WTC11 (cell line): ENCODE measurements around the gene SYNPO2. TPM values are rescaled to one million over a fixed set of nuclear protein-coding genes. Genes with fewer than 3 reads are reported as not detected.
A peak's percentile ranks its signal among the peaks of the same experiment; 100 is the strongest.

Source experiments
- ATAC-seq: fragments of 200-7000 bp; cut with Tn5 transposase; 2 replicates; pipeline ENCODE4 v1.10.0; 2021; ENCODE audit warnings: mild to moderate bottlenecking, moderate library complexity
- CTCF ChIA-PET: fragments of 300-600 bp; sonication (Branson Sonifier 250); formaldehyde crosslinking; loops from one replicate; lab custom pipeline; 2021; ENCODE audit warnings: antibody characterized with exemption; lab: Charles Lee
- POLR2A ChIA-PET: fragments of 350-600 bp; sonication (Branson Sonifier 250); formaldehyde crosslinking; loops from one replicate; lab custom pipeline; 2021; ENCODE audit warnings: antibody characterized with exemption; lab: Charles Lee
- DNase-seq: peaks from one replicate; pipeline ENCODE4 v3.0.0; 2021; ENCODE audit warnings: low spot score
- H3K27ac Mint-ChIP-seq: 2 replicates; pipeline ENCODE4 v1.8.0; 2021; ENCODE audit warnings: mixed read lengths
- H3K27me3 Mint-ChIP-seq: 2 replicates; pipeline ENCODE4 v1.8.0; 2021; ENCODE audit warnings: low read depth, mild to moderate bottlenecking, moderate library complexity, mixed read lengths
- H3K36me3 Mint-ChIP-seq: 2 replicates; pipeline ENCODE4 v1.8.0; 2021; ENCODE audit warnings: mixed read lengths
- H3K4me1 Mint-ChIP-seq: 2 replicates; pipeline ENCODE4 v1.8.0; 2022; ENCODE audit warnings: mixed read lengths
- H3K4me3 Mint-ChIP-seq: 2 replicates; pipeline ENCODE4 v1.8.0; 2021; ENCODE audit warnings: mild to moderate bottlenecking, moderate library complexity, mixed read lengths
- H3K9me3 Mint-ChIP-seq: 2 replicates; pipeline ENCODE4 v1.8.0; 2021; ENCODE audit warnings: mixed read lengths
- ATF3 ChIP-seq: sonication (generic); formaldehyde crosslinking; conservative IDR thresholded peaks from 2 replicates; pipeline ENCODE4 v1.8.1; 2022; ENCODE audit warnings: mild to moderate bottlenecking, missing genetic modification reagents
- EMX1 ChIP-seq: fragments of 250-450 bp; sonication (Bioruptor Pico); IDR thresholded peaks from 2 replicates; pipeline ENCODE4 v1.8.0; 2021; ENCODE audit warnings: mild to moderate bottlenecking
- ESRRA ChIP-seq: sonication (generic); formaldehyde crosslinking; IDR thresholded peaks from 2 replicates; pipeline ENCODE4 v1.8.1; 2022; ENCODE audit warnings: mild to moderate bottlenecking, missing genetic modification reagents, borderline replicate concordance
- ETV6 ChIP-seq: sonication (generic); formaldehyde crosslinking; IDR thresholded peaks from 2 replicates; pipeline ENCODE4 v1.8.1; 2022; ENCODE audit warnings: mild to moderate bottlenecking, missing genetic modification reagents
- FOXP1 ChIP-seq: sonication (generic); formaldehyde crosslinking; IDR thresholded peaks from 2 replicates; pipeline ENCODE4 v1.8.0; 2022; ENCODE audit warnings: missing genetic modification reagents, mild to moderate bottlenecking, moderate library complexity, borderline replicate concordance
- HMGXB4 ChIP-seq: sonication (generic); formaldehyde crosslinking; IDR thresholded peaks from 2 replicates; pipeline ENCODE4 v1.8.1; 2023; ENCODE audit warnings: mild to moderate bottlenecking, moderate library complexity, missing genetic modification reagents
- IRF1 ChIP-seq: sonication (generic); formaldehyde crosslinking; IDR thresholded peaks from 2 replicates; pipeline ENCODE4 v1.8.0; 2023; ENCODE audit warnings: missing genetic modification reagents
- IRF2 ChIP-seq: sonication (generic); formaldehyde crosslinking; IDR thresholded peaks from 2 replicates; pipeline ENCODE4 v1.8.0; 2022; ENCODE audit warnings: low read depth, missing genetic modification reagents, borderline replicate concordance
- MXD4 ChIP-seq: fragments of 250-450 bp; sonication (Bioruptor Pico); IDR thresholded peaks from 2 replicates; pipeline ENCODE4 v1.8.0; 2021; ENCODE audit warnings: mild to moderate bottlenecking, moderate library complexity, borderline replicate concordance
- MYBL2 ChIP-seq: sonication (generic); formaldehyde crosslinking; IDR thresholded peaks from 2 replicates; pipeline ENCODE4 v1.8.1; 2023; ENCODE audit warnings: mild to moderate bottlenecking, moderate library complexity, missing genetic modification reagents
- NFATC4 ChIP-seq: fragments of 250-450 bp; sonication (Bioruptor Pico); IDR thresholded peaks from 2 replicates; pipeline ENCODE4 v1.9.0; 2021; ENCODE audit warnings: mild to moderate bottlenecking
- PRDM15 ChIP-seq: sonication (generic); formaldehyde crosslinking; IDR thresholded peaks from 2 replicates; pipeline ENCODE4 v1.8.0; 2022; ENCODE audit warnings: missing genetic modification reagents
- SOX15 ChIP-seq: fragments of 250-450 bp; sonication (Bioruptor Pico); IDR thresholded peaks from 2 replicates; pipeline ENCODE4 v1.9.0; 2021; ENCODE audit warnings: mild to moderate bottlenecking
- TCF7 ChIP-seq: sonication (generic); formaldehyde crosslinking; IDR thresholded peaks from 2 replicates; pipeline ENCODE4 v1.8.0; 2022; ENCODE audit warnings: mild to moderate bottlenecking, low read depth, missing genetic modification reagents, moderate library complexity
- ZMAT4 ChIP-seq: fragments of 250-450 bp; sonication (Bioruptor Pico); IDR thresholded peaks from 2 replicates; pipeline ENCODE4 v1.9.0; 2021; ENCODE audit warnings: mild to moderate bottlenecking
- ZNF138 ChIP-seq: sonication (generic); formaldehyde crosslinking; conservative IDR thresholded peaks from 2 replicates; pipeline ENCODE4 v1.8.1; 2022; ENCODE audit warnings: mild to moderate bottlenecking, moderate library complexity, missing genetic modification reagents
- ZNF423 ChIP-seq: fragments of 250-450 bp; sonication (Bioruptor Pico); IDR thresholded peaks from 2 replicates; pipeline ENCODE4 v2.1.2; 2022; ENCODE audit warnings: mild to moderate bottlenecking, moderate library complexity
- ZNF671 ChIP-seq: fragments of 250-450 bp; sonication (Bioruptor Pico); IDR thresholded peaks from 2 replicates; pipeline ENCODE4 v1.8.0; 2021; ENCODE audit warnings: mild to moderate bottlenecking
- total RNA-seq: library from RNA; stranded (reverse); gene quantifications from 3 replicates; pipeline ENCODE4 v1.2.3, GENCODE V29; 2021
- TF ChIP-seq, protein P1 (sequence below): sonication (generic); formaldehyde crosslinking; IDR thresholded peaks from 2 replicates; pipeline ENCODE4 v1.8.0; 2023; ENCODE audit warnings: mild to moderate bottlenecking, missing genetic modification reagents
- TF ChIP-seq, protein P2 (sequence below): sonication (generic); formaldehyde crosslinking; IDR thresholded peaks from 2 replicates; pipeline ENCODE4 v1.8.0; 2022; ENCODE audit warnings: mild to moderate bottlenecking, missing genetic modification reagents
- TF ChIP-seq, protein P3 (sequence below): sonication (generic); formaldehyde crosslinking; IDR thresholded peaks from 2 replicates; pipeline ENCODE4 v1.8.1; 2023; ENCODE audit warnings: mild to moderate bottlenecking, missing genetic modification reagents

SYNPO2 gene
- total RNA-seq, 1 experiment from 2014 or later = 1.9 TPM

DNA sequence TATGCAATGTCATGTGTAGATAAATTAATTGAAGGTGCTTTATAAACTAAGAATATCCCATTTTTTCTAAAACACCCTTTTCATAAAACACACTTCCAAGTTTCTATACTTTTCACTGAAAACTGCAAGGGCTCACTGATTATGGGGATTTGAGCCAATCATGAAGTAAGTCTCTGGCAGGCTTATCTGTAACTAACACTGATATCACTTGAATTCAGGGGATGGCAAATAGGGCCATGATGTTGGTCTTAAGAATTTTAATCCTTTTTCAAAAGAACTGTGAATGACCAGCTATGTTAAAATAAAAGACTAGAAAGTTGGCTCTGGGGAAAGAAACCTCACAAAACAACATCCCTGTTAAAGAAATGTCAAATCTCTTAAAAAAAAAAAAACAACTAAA is 39.8 kb upstream of the SYNPO2 start:
- peaks cover 58% of the 10 kb centered on the region for H3K4me1 Mint-ChIP-seq
- ChIA-PET CTCF (interaction anchor here (1.5 to 3.0 kb wide), 3 partner anchors 16 to 425 kb away, joined by 3 to 12 read pairs (median 3); no protein-coding TSS in a partner anchor), POLR2A (interaction anchor here (0.6 kb wide), 1 partner anchor 37 kb away, joined by 3 read pairs; no protein-coding TSS in a partner anchor)
- H3K9me3 Mint-ChIP-seq = no peaks in the 10 kb centered on the region
- TF ChIP-seq ATF3 (CRISPR knock-in tag) (no peak), NFATC4 (CRISPR knock-in tag) (no peak)
- ATAC-seq (no peak), DNase-seq (no peak)
- no peak overlapping the region; the same call in 1 of the 2 replicates for H3K27ac Mint-ChIP-seq
- no peaks in the 10 kb centered on the region for H3K27me3 Mint-ChIP-seq
- H3K36me3 Mint-ChIP-seq = no peaks in the 10 kb centered on the region
- no peak overlapping the region for H3K4me3 Mint-ChIP-seq

- Mint-ChIP-seq H3K27me3 (no peaks in the 10 kb centered on the region), H3K36me3 (no peaks in the 10 kb centered on the region), H3K9me3 (no peaks in the 10 kb centered on the region), H3K27ac (peak overlapping the region; percentile 98), H3K4me3 (peak overlapping the region; percentile 86), H3K4me1 (peaks cover 60% of the 10 kb centered on the region)
- CTCF ChIA-PET = interaction anchor here (0.6 to 3.0 kb wide), 7 partner anchors 14 to 426 kb away, joined by 3 to 12 read pairs (median 3); partner anchors contain the start of gene SEC24D
- POLR2A ChIA-PET = interaction anchor here (1.5 kb wide), 1 partner anchor 15 kb away, joined by 7 read pairs; no protein-coding TSS in a partner anchor
- ATAC-seq = peak; percentile 92
- DNase-seq = no peak
- TF ChIP-seq ETV6 (CRISPR knock-in tag) = peak; percentile 52; the same call in 1 of the 2 replicates
- no peak for TF ChIP-seq IRF2 (CRISPR knock-in tag)
- no peak for TF ChIP-seq ESRRA
- TF ChIP-seq PRDM15 = no peak
- no peak for TF ChIP-seq MXD4 (CRISPR knock-in tag)
- TF ChIP-seq ZMAT4 (CRISPR knock-in tag) = no peak
- no peak for TF ChIP-seq IRF1 (CRISPR knock-in tag)
- TF ChIP-seq, protein P1, sequence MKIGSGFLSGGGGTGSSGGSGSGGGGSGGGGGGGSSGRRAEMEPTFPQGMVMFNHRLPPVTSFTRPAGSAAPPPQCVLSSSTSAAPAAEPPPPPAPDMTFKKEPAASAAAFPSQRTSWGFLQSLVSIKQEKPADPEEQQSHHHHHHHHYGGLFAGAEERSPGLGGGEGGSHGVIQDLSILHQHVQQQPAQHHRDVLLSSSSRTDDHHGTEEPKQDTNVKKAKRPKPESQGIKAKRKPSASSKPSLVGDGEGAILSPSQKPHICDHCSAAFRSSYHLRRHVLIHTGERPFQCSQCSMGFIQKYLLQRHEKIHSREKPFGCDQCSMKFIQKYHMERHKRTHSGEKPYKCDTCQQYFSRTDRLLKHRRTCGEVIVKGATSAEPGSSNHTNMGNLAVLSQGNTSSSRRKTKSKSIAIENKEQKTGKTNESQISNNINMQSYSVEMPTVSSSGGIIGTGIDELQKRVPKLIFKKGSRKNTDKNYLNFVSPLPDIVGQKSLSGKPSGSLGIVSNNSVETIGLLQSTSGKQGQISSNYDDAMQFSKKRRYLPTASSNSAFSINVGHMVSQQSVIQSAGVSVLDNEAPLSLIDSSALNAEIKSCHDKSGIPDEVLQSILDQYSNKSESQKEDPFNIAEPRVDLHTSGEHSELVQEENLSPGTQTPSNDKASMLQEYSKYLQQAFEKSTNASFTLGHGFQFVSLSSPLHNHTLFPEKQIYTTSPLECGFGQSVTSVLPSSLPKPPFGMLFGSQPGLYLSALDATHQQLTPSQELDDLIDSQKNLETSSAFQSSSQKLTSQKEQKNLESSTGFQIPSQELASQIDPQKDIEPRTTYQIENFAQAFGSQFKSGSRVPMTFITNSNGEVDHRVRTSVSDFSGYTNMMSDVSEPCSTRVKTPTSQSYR (CRISPR knock-in tag) = 0 out of 2 replicates have a peak, but pooled peaks have one; percentile 21
- TF ChIP-seq ZNF423 = 0 out of 2 replicates have a peak, but pooled peaks have one; percentile 40
- no peak for TF ChIP-seq TCF7 (CRISPR knock-in tag)
- TF ChIP-seq HMGXB4 = no peak
- TF ChIP-seq MYBL2 = no peak
- no peak for TF ChIP-seq SOX15
- TF ChIP-seq ZNF671 (CRISPR knock-in tag) = no peak
- no peak for TF ChIP-seq ZNF138
- TF ChIP-seq EMX1 = no peak
- TF ChIP-seq, protein P2, sequence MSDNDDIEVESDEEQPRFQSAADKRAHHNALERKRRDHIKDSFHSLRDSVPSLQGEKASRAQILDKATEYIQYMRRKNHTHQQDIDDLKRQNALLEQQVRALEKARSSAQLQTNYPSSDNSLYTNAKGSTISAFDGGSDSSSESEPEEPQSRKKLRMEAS = no peak
- no peak for TF ChIP-seq FOXP1 (CRISPR knock-in tag)
- TF ChIP-seq, protein P3, sequence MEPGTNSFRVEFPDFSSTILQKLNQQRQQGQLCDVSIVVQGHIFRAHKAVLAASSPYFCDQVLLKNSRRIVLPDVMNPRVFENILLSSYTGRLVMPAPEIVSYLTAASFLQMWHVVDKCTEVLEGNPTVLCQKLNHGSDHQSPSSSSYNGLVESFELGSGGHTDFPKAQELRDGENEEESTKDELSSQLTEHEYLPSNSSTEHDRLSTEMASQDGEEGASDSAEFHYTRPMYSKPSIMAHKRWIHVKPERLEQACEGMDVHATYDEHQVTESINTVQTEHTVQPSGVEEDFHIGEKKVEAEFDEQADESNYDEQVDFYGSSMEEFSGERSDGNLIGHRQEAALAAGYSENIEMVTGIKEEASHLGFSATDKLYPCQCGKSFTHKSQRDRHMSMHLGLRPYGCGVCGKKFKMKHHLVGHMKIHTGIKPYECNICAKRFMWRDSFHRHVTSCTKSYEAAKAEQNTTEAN (CRISPR knock-in tag) = no peak
These were observed 38.7 kb upstream of the SYNPO2 start for GRCh38 chr4:118849867-118850487.
